Uterus (tissue), 4 donors: ENCODE measurements around the gene ZNF207. TPM values are rescaled to one million over a fixed set of nuclear protein-coding genes. Genes with fewer than 3 reads are reported as not detected.

Experiments used
- DNase-seq, 2 donors: peaks; one replicate each; pipeline ENCODE4 v3.0.0-alpha.2; 2019 to 2020
- H3K27ac ChIP-seq, 2 donors: fragments of 200-600 bp; sonication (generic); 1 replicate in 1 of 2; 2 replicates in 1 of 2; pipeline ENCODE4 v1.5.1; 2016 to 2018
- H3K27me3 ChIP-seq, 2 donors: fragments of 200-600 bp; sonication (generic); one replicate each; pipeline ENCODE4 v1.5.1; 2018 to 2019; ENCODE audit warnings: control low read depth in 1 of 2
- H3K36me3 ChIP-seq, 2 donors: fragments of 200-600 bp; sonication (generic); one replicate each; pipeline ENCODE4 v1.5.1; 2019; ENCODE audit warnings: control low read depth in 1 of 2
- H3K4me1 ChIP-seq, 2 donors: fragments of 200-600 bp; sonication (generic); one replicate each; pipeline ENCODE4 v1.5.1; 2018 to 2019; ENCODE audit warnings: control low read depth in 1 of 2
- H3K4me3 ChIP-seq, 2 donors: fragments of 200-600 bp; sonication (generic); 1 replicate in 1 of 2; 2 replicates in 1 of 2; pipeline ENCODE4 v1.5.1; 2018 to 2019; ENCODE audit warnings: mild to moderate bottlenecking in 1 of 2
- H3K9me3 ChIP-seq, 2 donors: fragments of 200-600 bp; sonication (generic); one replicate each; pipeline ENCODE4 v1.5.1; 2019; ENCODE audit warnings: control low read depth in 1 of 2
- POLR2A ChIP-seq, 2 donors: fragments of 450-650 bp; IDR thresholded peaks; one replicate each; pipeline ENCODE4 v1.6.1; 2016; ENCODE audit warnings: antibody characterized with exemption in 2 of 2, mild to moderate bottlenecking in 1 of 2, moderate library complexity in 1 of 2
- intact Hi-C: fragments of 100-400 bp; cut with DNase I; formaldehyde crosslinking; loops from one replicate; pipeline ENCODE4 v1.15.1; 2023; ENCODE audit warnings: low total_unique reads
- total RNA-seq, 4 donors: library from RNA; depleted of rRNA in 3 of 4; stranded (reverse); fragments of >200 nt in 3 of 4; gene quantifications; one replicate each; pipeline versions ENCODE4 v1.1.0 to v1.2.4, GENCODE V29; 2014 to 2023
- TF ChIP-seq, protein P1 (sequence below), 4 experiments: fragments of 200-600 bp in 2 of 4; fragments of 450-650 bp in 2 of 4; sonication (generic) in 2 of 4; IDR thresholded peaks; one replicate each; pipeline ENCODE4 v1.5.1; 2016 to 2019; ENCODE audit warnings: antibody characterized with exemption in 4 of 4, mild to moderate bottlenecking in 2 of 4, moderate library complexity in 1 of 4
- donor health status: DM: yes; HTN: yes; CAD: no.

ZNF207 gene
- total RNA-seq, 4 donors from 2014 or later, result 82.1 to 252 (median 210) TPM

DNA sequence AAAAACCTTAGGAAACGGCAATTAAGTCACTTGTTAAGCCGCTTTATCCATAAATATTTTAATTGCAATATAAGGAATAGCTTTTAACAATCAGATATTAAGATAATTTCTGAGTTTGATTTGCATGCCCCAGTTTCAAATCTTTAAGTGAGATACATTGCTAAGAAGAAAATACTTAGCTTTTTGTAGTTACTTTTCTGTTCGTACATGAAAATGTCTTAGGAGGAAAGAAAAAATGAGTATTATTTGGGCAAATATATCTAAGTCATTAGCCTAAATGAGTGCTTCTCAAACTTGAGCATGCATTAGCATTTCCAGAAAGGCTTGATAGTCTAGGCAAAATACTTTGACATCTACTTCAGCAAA is 6.4 kb downstream of the ZNF207 start:
- H3K36me3 ChIP-seq, result no peaks in the 10 kb centered on the region
- H3K4me3 ChIP-seq, result no peak overlapping the region
- H3K9me3 ChIP-seq, result no peaks in the 10 kb centered on the region
- no peak for TF ChIP-seq POLR2A (IDR thresholded peaks at IDR 0.05)
- TF ChIP-seq, protein P1, sequence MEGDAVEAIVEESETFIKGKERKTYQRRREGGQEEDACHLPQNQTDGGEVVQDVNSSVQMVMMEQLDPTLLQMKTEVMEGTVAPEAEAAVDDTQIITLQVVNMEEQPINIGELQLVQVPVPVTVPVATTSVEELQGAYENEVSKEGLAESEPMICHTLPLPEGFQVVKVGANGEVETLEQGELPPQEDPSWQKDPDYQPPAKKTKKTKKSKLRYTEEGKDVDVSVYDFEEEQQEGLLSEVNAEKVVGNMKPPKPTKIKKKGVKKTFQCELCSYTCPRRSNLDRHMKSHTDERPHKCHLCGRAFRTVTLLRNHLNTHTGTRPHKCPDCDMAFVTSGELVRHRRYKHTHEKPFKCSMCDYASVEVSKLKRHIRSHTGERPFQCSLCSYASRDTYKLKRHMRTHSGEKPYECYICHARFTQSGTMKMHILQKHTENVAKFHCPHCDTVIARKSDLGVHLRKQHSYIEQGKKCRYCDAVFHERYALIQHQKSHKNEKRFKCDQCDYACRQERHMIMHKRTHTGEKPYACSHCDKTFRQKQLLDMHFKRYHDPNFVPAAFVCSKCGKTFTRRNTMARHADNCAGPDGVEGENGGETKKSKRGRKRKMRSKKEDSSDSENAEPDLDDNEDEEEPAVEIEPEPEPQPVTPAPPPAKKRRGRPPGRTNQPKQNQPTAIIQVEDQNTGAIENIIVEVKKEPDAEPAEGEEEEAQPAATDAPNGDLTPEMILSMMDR (IDR thresholded peaks at IDR 0.05), result no peak
- H3K27ac ChIP-seq, result no peak overlapping the region
- H3K27me3 ChIP-seq, result no peaks in the 10 kb centered on the region
- intact Hi-C loops, result no loop called here
- no peak for DNase-seq
- peaks cover 8 to 20% of the 10 kb centered on the region in 2 donors for H3K4me1 ChIP-seq

DNA sequence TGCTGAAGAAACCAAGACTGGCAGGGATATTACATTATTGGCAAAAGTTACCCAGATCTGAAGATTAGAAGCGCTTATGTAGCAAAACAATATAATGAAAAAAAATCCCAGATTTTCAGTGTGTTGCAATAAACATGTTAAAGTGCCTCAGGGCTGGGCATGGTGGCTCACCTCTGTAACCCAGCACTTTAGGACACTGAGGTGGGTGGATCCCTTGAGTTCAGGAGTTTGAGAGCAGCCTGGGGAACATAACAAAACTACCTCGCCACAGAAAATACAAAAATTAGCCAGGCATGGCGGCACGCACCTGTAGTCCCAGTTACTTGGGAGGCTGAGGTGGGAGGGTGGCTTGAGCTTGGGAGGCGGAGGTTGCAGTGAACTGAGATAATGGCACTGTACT is 6.8 kb downstream of the ZNF207 start:
- Histone ChIP-seq H3K9me3 (no peaks in the 10 kb centered on the region), H3K27ac (no peak overlapping the region), H3K27me3 (no peaks in the 10 kb centered on the region), H3K36me3 (no peaks in the 10 kb centered on the region), H3K4me1 (peaks cover 8 to 20% of the 10 kb centered on the region in 2 donors), H3K4me3 (no peak overlapping the region)
- no peak for TF ChIP-seq POLR2A (IDR thresholded peaks at IDR 0.05)
- TF ChIP-seq, protein P1 (IDR thresholded peaks at IDR 0.05), result no peak
- no peak for DNase-seq
- intact Hi-C loops, result no loop called here

DNA sequence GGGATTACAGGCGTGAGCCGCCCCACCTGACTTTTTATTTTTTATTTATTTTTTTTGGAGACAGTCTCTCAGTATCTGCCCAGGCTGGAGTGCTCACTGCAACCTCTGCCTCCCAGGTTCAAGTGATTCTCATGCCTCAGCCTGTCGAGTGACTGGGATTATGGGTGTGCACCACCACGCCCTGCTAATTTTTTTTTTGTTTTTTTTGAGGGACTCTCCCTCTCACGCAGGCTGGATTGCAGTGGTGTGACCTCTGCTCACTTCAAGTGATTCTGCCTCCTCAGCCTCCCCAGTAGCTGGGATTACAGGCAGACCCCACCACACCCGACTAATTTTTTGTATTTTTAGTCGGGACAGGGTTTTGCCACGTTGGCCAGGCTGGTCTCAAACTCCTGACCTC is 7.7 kb downstream of the ZNF207 start:
- H3K27me3 ChIP-seq, result no peaks in the 10 kb centered on the region
- DNase-seq, result no peak
- intact Hi-C loops, result no loop called here
- TF ChIP-seq, protein P1 (IDR thresholded peaks at IDR 0.05), result no peak
- TF ChIP-seq POLR2A (IDR thresholded peaks at IDR 0.05), result no peak
- peaks cover 1 to 16% of the 10 kb centered on the region in 2 donors for H3K4me1 ChIP-seq
- no peak overlapping the region for H3K27ac ChIP-seq
- H3K9me3 ChIP-seq, result no peaks in the 10 kb centered on the region
- H3K36me3 ChIP-seq, result no peaks in the 10 kb centered on the region
- no peak overlapping the region for H3K4me3 ChIP-seq

DNA sequence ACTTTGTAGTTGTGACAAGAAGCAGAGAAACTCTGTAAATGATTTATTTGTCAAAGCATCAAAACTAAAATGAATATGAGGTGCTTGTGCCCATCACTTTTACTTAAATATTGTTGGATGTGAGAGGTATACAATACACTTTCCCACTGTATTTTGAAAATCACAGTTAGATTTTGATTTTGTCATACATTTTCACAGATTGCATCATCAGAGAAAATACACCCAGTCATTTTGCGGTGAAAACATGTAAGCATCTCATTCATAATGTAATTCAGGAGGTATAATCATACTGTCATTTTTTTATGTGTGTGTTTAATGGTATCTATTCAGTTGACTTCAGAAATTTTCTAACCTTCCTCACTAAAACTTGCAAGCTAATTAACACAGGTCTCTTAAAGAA is 11.3 kb downstream of the ZNF207 start:
- H3K27ac ChIP-seq, result no peak overlapping the region
- peaks cover 0 to under 1% of the 10 kb centered on the region in 2 donors for H3K4me1 ChIP-seq
- no peak for DNase-seq
- H3K36me3 ChIP-seq, result no peaks in the 10 kb centered on the region
- TF ChIP-seq POLR2A (IDR thresholded peaks at IDR 0.05), result no peak
- TF ChIP-seq, protein P1 (IDR thresholded peaks at IDR 0.05), result no peak
- H3K9me3 ChIP-seq, result no peaks in the 10 kb centered on the region
- no peaks in the 10 kb centered on the region for H3K27me3 ChIP-seq
- intact Hi-C loops, result no loop called here
- H3K4me3 ChIP-seq, result no peak overlapping the region

DNA sequence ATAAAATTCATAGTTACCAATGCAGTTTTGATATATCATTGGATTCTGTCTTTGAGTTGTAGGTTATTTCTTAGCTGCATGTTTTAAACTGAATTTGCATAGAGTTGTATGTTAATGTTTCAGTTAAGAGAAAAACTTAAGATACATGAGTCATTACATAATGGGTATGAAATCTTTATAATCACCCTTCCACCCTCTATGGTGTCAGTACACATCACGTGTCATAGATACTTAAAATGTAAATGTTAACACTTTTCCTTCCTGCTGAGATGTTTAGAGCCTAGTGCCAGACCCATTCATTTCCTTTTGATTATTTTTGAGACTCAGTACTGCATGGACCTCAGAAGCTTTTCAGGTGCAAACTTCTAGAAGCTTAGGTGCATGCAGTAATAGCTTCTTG is 20.5 kb downstream of the ZNF207 start:
- H3K9me3 ChIP-seq, result no peaks in the 10 kb centered on the region
- no peaks in the 10 kb centered on the region for H3K36me3 ChIP-seq
- no peaks in the 10 kb centered on the region for H3K27me3 ChIP-seq
- intact Hi-C loops, result no loop called here
- TF ChIP-seq, protein P1 (IDR thresholded peaks at IDR 0.05), result no peak
- TF ChIP-seq POLR2A (IDR thresholded peaks at IDR 0.05), result no peak
- H3K4me1 ChIP-seq, result no peaks in the 10 kb centered on the region
- DNase-seq, result no peak
- no peak overlapping the region for H3K27ac ChIP-seq
- no peak overlapping the region for H3K4me3 ChIP-seq
